GM19468 (cell line): ENCODE results near the gene PRAMEF27.
"Not testable (repeated sequence)": the region's sequence is repeated elsewhere in the genome, so short reads cannot be mapped to it uniquely, and the experiment has no call there.

Source experiments
- ATAC-seq: cut with Tn5 transposase; IDR thresholded peaks from one replicate; pipeline ENCODE4 v1.9.1; 2021; ENCODE audit warnings: mild to moderate bottlenecking, moderate library complexity, moderate number of reproducible peaks; ENCODE audit not compliant: unreplicated experiment; ENCODE audit errors: extremely low read depth

The PRAMEF27 gene

GRCh38 chr1:13056475-13056874 is at the start of gene PRAMEF27:
Gene PRAMEF27, minus strand, starts transcription at chr1:13056575. Its CDS starts 2,916 bp downstream, at chr1:13053659.
- not testable (repeated sequence) for ATAC-seq

- not testable (repeated sequence) for ATAC-seq
Measured at GRCh38 chr1:13070474-13070873, 14.1 kb upstream of the PRAMEF27 start, which contains the start of gene PRAMEF25. Gene PRAMEF25, plus strand, starts transcription at chr1:13070774. Its CDS starts 2,920 bp downstream, at chr1:13073694.

- not testable (repeated sequence) for ATAC-seq
Measured at GRCh38 chr1:13019846-13020245, 36.5 kb downstream of the PRAMEF27 start.

- not testable (repeated sequence) for ATAC-seq
Measured at GRCh38 chr1:13011932-13012331, 44.4 kb downstream of the PRAMEF27 start.

- ATAC-seq = not testable (repeated sequence)
Measured at GRCh38 chr1:13009348-13009747, 47.0 kb downstream of the PRAMEF27 start.

- not testable (repeated sequence) for ATAC-seq
Measured at GRCh38 chr1:13005732-13006131, 50.6 kb downstream of the PRAMEF27 start.
